Stimulated activated CD4-positive, alpha-beta T cell treated with anti-CD3 and anti-CD28 coated beads, Interleukin-1b, Interleukin-23, amount 100 ng/mL, for 1 hour (primary cell): ENCODE measurements around the gene BRICD5.

ENCODE experiments used
- DNase-seq, 2 donors: peaks; one replicate each; pipeline ENCODE4 v3.0.0-alpha.2; 2020; ENCODE audit warnings: low read depth in 2 of 2

BRICD5 gene

GRCh38 chr16:2199095-2199494 lies 11.6 kb downstream of the BRICD5 start:
- DNase-seq, result no peak

DNA sequence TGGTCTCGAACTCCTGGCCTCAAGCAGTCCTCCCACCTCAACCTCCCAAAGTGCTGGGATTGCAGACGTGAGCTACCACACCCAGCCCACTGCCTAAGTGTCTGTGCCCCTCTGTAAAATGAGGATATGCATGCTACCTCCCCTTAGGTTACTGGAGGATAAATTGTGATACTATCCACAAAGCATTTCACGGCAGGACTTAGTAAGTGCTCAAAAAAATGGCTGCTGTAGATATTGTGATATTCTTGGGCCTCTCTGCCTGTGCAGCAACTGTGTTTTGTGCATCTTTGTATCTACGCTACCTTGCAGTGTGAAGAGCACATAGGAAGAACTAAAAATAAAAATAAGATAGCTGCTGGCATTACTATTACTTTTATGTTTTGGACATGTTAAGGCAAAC lies 12.4 kb downstream of the BRICD5 start:
- no peak for DNase-seq

GRCh38 chr16:2197765-2198164 lies 12.9 kb downstream of the BRICD5 start:
- DNase-seq, result no peak

GRCh38 chr16:2196981-2197511 lies 13.6 kb downstream of the BRICD5 start:
- no peak for DNase-seq

GRCh38 chr16:2196162-2196980 lies 14.3 kb downstream of the BRICD5 start, which contains the start of gene CASKIN1:
CASKIN1 (minus strand) TSS chr16:2196605; CDS start chr16:2196432, 173 bp downstream.
- no peak for DNase-seq

DNA sequence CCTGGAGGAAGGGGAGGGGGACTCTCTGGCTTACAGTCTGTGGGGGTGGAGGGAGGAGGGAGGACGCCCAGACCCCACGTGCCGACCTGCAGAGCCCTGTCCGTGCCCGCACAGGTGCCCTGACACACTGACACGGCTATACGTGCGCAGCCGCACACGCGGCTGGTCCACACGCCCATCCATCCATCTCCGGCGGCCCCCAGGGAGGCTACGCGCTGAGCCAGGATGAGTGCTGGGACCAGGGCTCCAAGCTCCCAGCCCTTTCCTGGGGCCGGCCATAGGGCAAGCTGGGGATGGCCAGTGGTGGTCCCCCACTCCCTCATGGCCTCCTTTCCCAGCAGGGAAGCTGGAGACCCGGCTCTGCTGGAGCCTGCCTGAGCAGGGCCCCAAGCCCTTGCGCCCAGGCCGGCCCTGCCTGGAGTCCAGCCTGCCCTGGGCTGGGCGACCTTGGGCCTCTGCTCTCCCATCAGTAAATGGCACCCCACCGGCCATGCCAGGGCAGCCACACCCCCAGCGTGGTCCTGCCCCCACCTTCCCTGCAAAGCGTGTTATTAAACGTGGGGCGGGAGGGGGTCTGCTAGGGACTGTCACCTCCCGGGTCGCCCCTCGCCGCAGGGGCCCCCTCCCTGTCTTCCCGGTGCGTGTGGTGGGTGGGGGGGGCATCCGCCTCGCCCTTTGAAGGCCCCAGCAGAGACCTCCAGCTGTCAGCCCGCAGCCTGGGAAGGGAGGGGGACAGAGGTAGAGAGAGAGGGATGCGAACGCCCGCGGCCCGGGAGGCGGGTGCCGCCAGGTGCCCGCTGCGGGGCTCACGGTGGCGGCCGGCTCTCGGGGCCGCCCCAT lies 15.1 kb downstream of the BRICD5 start:
- no peak for DNase-seq

- no peak for DNase-seq
Observed at GRCh38 chr16:2194852-2195321, 15.8 kb downstream of the BRICD5 start.

DNA sequence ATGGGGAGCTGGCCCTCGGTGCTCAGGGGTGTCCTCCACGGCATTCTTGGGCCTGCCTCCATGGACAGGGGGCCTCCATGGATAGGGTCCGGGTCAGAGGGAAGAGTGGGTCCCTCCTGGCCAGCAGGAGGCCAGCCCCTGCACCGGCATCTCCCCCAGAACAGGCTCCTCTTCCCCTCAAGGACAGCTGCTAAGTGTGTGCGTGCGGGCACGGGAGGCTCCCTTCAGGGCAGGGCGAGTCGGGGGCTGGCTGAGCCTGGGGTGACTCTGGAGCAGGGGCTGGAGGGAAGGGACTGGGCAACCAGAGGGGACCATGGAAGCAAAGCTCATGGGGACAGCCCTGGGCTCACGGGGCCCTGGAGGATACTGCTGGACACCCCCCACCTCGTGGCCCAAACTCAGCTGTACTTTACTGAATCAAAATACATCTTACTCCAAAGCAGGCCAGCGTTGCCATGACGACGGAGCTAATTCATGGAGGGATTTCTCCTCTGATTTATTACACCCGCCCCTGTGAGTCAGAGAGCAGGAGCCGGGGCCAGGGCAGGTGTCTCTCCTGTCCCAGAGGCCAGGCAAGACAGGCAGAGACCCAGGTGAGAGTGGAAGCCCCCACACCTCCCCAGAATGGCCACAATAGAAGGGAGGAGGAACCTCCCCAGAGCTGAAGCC lies 16.4 kb downstream of the BRICD5 start:
- no peak for DNase-seq

DNA sequence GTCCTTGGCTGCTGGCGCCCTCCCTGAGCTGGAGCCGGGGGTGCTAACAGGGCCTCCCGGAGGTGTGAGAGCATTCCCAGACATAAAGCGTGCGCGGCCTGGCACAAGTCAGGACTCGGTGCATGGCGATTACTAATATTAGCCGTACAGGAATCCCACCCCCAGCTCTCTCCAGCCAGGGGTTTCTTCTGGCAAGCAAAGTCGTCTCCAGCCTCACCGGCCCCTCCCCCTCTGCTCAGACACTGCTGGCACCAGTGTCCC lies 19.3 kb downstream of the BRICD5 start:
- no peak for DNase-seq

GRCh38 chr16:2190659-2191445 lies 19.8 kb downstream of the BRICD5 start:
- no peak for DNase-seq

- DNase-seq, result no peak
Observed at GRCh38 chr16:2190002-2190658, 20.5 kb downstream of the BRICD5 start.

DNA sequence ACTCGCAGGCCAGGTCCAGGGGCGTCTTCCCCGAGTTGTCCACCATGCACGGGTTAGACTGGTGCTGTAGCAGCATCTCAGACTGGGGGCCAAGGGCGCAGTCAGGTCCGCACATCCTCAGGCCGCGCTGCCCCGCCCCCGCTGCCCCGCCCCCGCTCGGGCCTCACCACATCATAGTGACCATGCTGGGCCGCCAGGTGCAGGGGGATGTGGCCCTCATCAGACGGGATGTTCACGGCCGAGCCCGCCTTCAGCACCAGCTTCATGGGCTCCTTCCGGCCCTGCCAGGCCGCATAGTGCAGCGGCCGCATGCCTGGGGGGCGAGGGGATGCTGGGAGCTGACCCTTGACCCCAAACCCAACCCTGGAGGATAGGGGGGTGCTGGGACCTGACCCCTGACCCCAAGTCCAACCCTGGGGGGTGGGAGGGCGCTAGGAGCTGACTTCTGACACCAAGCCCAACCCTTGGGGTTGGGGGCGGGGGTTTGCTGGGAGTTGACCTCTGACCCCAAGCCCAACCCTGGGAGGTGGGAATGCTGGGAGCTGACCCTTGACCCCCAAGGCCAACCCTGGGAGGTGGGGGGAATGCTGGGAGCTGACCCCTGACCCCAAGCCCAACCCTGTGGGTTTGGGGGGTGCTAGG lies 21.3 kb downstream of the BRICD5 start:
- no peak for DNase-seq

DNA sequence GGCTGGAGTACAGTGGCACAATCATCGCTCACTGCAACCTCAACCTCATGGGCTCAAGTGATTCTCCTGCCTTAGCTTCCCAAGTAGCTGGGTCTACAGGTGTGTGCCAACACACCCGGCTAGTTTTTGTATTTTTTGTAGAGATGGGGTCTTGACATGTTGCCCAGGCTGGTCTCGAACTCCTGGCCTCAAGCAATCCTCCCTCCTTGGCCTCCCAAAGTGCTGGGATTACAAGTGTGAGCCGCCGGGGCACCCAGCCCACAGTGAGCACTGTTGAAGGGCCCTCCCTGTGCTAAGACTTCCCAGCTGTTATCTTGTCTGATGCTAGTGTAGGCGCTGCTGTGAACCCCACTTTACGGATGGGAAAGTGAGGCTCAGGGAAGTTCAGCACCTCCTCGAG lies 22.3 kb downstream of the BRICD5 start:
- no peak for DNase-seq

GRCh38 chr16:2187212-2187611 lies 23.5 kb downstream of the BRICD5 start:
- no peak for DNase-seq

DNA sequence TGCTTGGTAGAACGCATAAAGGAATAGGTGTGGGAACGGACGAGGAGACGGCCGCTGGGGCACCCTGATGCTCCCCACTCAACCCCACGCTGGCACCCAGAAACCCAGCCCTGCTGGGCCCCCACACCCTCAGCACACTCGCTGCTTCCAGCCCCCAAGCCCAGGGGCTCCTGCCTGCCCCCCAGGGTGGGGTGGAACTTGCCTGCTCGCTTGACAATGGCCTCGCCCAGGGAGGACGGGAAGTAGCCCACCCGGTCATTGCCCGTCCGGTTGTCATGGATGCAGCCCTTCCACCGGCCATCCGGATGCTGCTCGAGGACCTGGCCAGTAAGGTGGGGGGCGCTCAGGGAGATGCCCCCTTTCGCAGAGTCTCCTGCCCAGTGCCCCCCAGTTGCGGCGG lies 24.2 kb downstream of the BRICD5 start:
- no peak for DNase-seq

GRCh38 chr16:2186064-2186463 lies 24.6 kb downstream of the BRICD5 start:
- no peak for DNase-seq

DNA sequence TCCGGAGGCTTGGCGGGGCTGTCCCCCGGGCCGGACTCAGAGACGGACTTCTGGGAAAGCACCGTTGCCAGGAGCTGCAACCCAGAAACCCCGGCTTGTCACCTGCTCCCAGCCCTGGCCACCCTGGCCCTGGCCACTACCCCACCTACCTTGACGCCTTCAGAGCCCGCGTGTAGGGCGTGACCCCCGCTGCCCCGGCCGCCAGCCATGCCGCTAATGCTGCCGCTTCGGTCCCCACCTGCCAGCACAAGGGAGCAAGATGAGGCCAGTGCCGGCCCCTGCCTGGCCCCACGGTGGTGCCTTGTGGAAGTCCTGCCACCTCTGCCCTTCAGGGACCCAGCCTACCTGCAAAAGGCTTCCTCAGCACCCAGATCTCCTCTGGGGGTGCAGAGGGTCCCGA lies 25.7 kb downstream of the BRICD5 start:
- DNase-seq, result no peak

DNA sequence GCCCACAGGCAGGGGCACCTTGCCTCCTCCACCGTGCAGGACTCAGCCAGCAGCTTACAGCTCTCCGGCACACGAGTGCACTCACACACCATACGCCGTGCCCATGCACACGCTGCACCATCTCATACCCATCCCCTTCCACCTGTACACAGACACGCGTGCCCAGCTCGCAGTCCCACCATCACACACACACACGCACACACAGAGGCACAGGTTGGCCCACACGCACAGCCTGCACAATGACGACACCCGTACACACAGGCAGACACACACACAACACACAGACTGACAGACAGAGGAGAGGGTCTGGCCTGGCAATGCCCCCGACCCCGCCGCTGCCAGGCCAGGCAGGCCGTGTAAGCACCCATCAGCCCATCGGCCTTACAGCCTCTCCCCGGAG lies 26.3 kb downstream of the BRICD5 start:
- no peak for DNase-seq

DNA sequence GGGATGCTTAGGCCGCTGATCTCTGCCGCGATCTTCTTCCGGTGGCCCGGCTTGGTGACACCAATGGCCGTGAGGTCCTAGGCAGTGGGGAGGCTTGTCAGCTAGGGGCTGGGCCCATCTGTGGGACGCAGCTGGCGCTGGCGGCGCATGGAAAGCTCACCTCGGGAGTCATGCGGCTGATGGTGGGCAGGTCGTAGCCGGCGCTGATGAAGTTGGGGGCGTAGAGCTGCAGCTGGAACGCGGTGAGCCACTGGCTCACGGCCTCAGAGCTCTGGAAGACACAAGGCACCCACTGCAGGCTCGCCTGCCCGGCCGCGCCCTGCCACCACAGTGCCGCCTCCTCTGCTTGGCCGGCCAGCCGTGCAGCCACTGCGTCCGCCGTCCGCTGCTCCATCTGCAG lies 27.0 kb downstream of the BRICD5 start:
- DNase-seq, result no peak

GRCh38 chr16:2181952-2182351 lies 28.7 kb downstream of the BRICD5 start:
- no peak for DNase-seq
